HepG2 (cell line): ENCODE data around the gene PUS7. TPM values are rescaled to one million over a fixed set of nuclear protein-coding genes. Genes with fewer than 3 reads are reported as not detected.

Experiments
- BORCS8-MEF2B ChIP-seq: sonication (generic); formaldehyde crosslinking; IDR thresholded peaks from 2 replicates; pipeline ENCODE4 v1.8.0; 2022; ENCODE audit warnings: mild to moderate bottlenecking, missing genetic modification reagents
- CEBPG ChIP-seq: IDR thresholded peaks from 2 replicates; pipeline ENCODE4 v1.6.1; 2016
- JUNB ChIP-seq: sonication (generic); formaldehyde crosslinking; IDR thresholded peaks from 2 replicates; pipeline ENCODE4 v1.8.0; 2022; ENCODE audit warnings: missing genetic modification reagents, mild to moderate bottlenecking, borderline replicate concordance
- KLF12 ChIP-seq: sonication (generic); formaldehyde crosslinking; IDR thresholded peaks from 2 replicates; pipeline ENCODE4 v1.4.0; 2020; ENCODE audit warnings: missing genetic modification reagents, borderline replicate concordance
- NFKB2 ChIP-seq: sonication (generic); formaldehyde crosslinking; IDR thresholded peaks from 2 replicates; pipeline ENCODE4 v1.4.0; 2020; ENCODE audit warnings: missing genetic modification reagents, borderline replicate concordance
- SALL1 ChIP-seq: sonication (generic); formaldehyde crosslinking; IDR thresholded peaks from 2 replicates; pipeline ENCODE4 v1.8.0; 2022; ENCODE audit warnings: mild to moderate bottlenecking, missing genetic modification reagents
- ZFY ChIP-seq: sonication (generic); formaldehyde crosslinking; IDR thresholded peaks from 2 replicates; pipeline ENCODE4 v1.4.0; 2020; ENCODE audit warnings: missing genetic modification reagents
- ZNF10 ChIP-seq: sonication (generic); formaldehyde crosslinking; IDR thresholded peaks from 2 replicates; pipeline ENCODE4 v1.4.0; 2020; ENCODE audit warnings: mild to moderate bottlenecking, low read depth, missing genetic modification reagents, borderline replicate concordance
- ZNF430 ChIP-seq: sonication (generic); formaldehyde crosslinking; IDR thresholded peaks from 2 replicates; pipeline ENCODE4 v1.9.0; 2021; ENCODE audit warnings: mild to moderate bottlenecking, missing genetic modification reagents
- ZNF749 ChIP-seq: sonication (generic); formaldehyde crosslinking; IDR thresholded peaks from 2 replicates; pipeline ENCODE4 v1.8.0; 2022; ENCODE audit warnings: mild to moderate bottlenecking, missing genetic modification reagents, moderate library complexity, borderline replicate concordance
- ZSCAN21 ChIP-seq: sonication (generic); formaldehyde crosslinking; IDR thresholded peaks from 2 replicates; pipeline ENCODE4 v1.8.0; 2022; ENCODE audit warnings: mild to moderate bottlenecking, missing genetic modification reagents, moderate library complexity, borderline replicate concordance
- polyA plus RNA-seq, 8 experiments: library from polyadenylated mRNA; depleted of rRNA in 3 of 8; stranded (reverse) in 7 of 8; unstranded in 1 of 8; fragments of >200 nt; fragmentation: Illumina TruSeq in 4 of 8; extraction: Trizol in 4 of 8; gene quantifications; 2 replicates each; pipeline versions ENCODE4 v1.2.1 to v1.2.3, GENCODE V29; 2011 to 2016; ENCODE audit warnings: low read depth in 4 of 8, missing spikeins in 1 of 8, mixed read lengths in 1 of 8; ENCODE audit not compliant: insufficient read depth in 1 of 8
- total RNA-seq, 5 experiments: library from RNA; depleted of rRNA; stranded (reverse); fragments of >200 nt; fragmentation: Illumina TruSeq; extraction: Trizol; gene quantifications; 2 replicates each; pipeline ENCODE4 v1.2.3, GENCODE V29; 2016; ENCODE audit warnings: low read depth in 1 of 5
- TF ChIP-seq, protein P1 (sequence below): sonication (generic); formaldehyde crosslinking; IDR thresholded peaks from 2 replicates; pipeline ENCODE4 v1.4.0; 2020; ENCODE audit warnings: missing genetic modification reagents
- TF ChIP-seq, protein P2 (sequence below): sonication (generic); formaldehyde crosslinking; IDR thresholded peaks from 2 replicates; pipeline ENCODE4 v1.5.0; 2020; ENCODE audit warnings: mild to moderate bottlenecking, missing genetic modification reagents, moderate library complexity
- TF ChIP-seq, protein P3 (sequence below): sonication (generic); formaldehyde crosslinking; IDR thresholded peaks from 2 replicates; pipeline ENCODE4 v1.8.0; 2022; ENCODE audit warnings: mild to moderate bottlenecking, missing genetic modification reagents, borderline replicate concordance
- TF ChIP-seq, protein P4 (sequence below): sonication (generic); formaldehyde crosslinking; IDR thresholded peaks from 2 replicates; pipeline ENCODE4 v1.5.0; 2020; ENCODE audit warnings: mild to moderate bottlenecking, missing genetic modification reagents, borderline replicate concordance
- TF ChIP-seq, protein P5 (sequence below): sonication (generic); formaldehyde crosslinking; IDR thresholded peaks from 2 replicates; pipeline ENCODE4 v1.8.1; 2023; ENCODE audit warnings: missing genetic modification reagents, inconsistent platforms, borderline replicate concordance

The PUS7 gene
- total and polyA plus RNA-seq, 2 of the 13 experiments (the other 11 are each of a cell fraction or from before 2014, with no cell fraction given), result 14.4 to 41.2 TPM

DNA sequence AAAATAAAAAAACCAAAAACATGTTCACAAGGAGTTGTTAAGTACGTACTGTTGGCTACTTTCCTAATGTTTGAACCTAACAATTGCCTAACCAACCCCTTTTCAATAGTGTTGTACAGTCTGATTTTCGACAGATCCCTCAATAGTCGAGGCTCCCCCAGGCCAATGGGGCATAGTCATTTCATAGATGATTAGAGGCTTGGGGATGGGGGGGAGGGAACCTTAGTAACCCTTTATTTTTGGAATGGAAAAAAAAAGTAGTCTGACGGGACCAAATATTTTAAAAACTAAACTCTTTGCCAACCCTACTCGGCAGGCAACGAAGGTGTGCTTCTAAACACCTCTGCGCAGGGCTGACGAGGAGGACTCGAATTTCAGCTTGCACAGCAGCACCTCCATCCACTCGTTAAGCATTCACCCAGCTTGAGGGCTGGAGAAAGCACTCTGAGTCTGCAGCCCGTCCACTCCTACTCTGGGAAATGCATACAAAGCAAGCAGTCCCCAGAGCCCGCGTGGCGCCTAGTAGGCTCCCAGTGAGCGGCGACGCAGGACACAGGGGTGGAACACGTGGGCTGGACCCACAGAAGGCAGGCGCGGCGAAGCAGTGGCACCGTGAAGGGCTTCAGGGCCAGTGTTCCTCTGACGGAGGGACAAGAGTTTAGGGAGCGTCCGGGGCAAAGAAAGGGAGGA, 899 bp downstream of the PUS7 start (continued):
- TF ChIP-seq, protein P1, sequence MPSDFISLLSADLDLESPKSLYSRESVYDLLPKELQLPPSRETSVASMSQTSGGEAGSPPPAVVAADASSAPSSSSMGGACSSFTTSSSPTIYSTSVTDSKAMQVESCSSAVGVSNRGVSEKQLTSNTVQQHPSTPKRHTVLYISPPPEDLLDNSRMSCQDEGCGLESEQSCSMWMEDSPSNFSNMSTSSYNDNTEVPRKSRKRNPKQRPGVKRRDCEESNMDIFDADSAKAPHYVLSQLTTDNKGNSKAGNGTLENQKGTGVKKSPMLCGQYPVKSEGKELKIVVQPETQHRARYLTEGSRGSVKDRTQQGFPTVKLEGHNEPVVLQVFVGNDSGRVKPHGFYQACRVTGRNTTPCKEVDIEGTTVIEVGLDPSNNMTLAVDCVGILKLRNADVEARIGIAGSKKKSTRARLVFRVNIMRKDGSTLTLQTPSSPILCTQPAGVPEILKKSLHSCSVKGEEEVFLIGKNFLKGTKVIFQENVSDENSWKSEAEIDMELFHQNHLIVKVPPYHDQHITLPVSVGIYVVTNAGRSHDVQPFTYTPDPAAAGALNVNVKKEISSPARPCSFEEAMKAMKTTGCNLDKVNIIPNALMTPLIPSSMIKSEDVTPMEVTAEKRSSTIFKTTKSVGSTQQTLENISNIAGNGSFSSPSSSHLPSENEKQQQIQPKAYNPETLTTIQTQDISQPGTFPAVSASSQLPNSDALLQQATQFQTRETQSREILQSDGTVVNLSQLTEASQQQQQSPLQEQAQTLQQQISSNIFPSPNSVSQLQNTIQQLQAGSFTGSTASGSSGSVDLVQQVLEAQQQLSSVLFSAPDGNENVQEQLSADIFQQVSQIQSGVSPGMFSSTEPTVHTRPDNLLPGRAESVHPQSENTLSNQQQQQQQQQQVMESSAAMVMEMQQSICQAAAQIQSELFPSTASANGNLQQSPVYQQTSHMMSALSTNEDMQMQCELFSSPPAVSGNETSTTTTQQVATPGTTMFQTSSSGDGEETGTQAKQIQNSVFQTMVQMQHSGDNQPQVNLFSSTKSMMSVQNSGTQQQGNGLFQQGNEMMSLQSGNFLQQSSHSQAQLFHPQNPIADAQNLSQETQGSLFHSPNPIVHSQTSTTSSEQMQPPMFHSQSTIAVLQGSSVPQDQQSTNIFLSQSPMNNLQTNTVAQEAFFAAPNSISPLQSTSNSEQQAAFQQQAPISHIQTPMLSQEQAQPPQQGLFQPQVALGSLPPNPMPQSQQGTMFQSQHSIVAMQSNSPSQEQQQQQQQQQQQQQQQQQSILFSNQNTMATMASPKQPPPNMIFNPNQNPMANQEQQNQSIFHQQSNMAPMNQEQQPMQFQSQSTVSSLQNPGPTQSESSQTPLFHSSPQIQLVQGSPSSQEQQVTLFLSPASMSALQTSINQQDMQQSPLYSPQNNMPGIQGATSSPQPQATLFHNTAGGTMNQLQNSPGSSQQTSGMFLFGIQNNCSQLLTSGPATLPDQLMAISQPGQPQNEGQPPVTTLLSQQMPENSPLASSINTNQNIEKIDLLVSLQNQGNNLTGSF (CRISPR knock-in tag), result peak; percentile 52; the same call in 1 of the 2 replicates
- TF ChIP-seq, protein P2, sequence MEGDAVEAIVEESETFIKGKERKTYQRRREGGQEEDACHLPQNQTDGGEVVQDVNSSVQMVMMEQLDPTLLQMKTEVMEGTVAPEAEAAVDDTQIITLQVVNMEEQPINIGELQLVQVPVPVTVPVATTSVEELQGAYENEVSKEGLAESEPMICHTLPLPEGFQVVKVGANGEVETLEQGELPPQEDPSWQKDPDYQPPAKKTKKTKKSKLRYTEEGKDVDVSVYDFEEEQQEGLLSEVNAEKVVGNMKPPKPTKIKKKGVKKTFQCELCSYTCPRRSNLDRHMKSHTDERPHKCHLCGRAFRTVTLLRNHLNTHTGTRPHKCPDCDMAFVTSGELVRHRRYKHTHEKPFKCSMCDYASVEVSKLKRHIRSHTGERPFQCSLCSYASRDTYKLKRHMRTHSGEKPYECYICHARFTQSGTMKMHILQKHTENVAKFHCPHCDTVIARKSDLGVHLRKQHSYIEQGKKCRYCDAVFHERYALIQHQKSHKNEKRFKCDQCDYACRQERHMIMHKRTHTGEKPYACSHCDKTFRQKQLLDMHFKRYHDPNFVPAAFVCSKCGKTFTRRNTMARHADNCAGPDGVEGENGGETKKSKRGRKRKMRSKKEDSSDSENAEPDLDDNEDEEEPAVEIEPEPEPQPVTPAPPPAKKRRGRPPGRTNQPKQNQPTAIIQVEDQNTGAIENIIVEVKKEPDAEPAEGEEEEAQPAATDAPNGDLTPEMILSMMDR (CRISPR knock-in tag), result no peak
- TF ChIP-seq ZNF10 (CRISPR knock-in tag), result no peak
- peak; percentile 65 for TF ChIP-seq SALL1 (CRISPR knock-in tag)
- no peak for TF ChIP-seq ZNF749
- TF ChIP-seq, protein P3, sequence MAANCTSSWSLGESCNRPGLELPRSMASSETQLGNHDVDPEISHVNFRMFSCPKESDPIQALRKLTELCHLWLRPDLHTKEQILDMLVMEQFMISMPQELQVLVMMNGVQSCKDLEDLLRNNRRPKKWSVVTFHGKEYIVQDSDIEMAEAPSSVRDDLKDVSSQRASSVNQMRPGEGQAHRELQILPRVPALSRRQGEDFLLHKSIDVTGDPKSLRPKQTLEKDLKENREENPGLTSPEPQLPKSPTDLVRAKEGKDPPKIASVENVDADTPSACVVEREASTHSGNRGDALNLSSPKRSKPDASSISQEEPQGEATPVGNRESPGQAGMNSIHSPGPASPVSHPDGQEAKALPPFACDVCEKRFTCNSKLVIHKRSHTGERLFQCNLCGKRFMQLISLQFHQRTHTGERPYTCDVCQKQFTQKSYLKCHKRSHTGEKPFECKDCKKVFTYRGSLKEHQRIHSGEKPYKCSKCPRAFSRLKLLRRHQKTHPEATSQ (CRISPR knock-in tag), result no peak
- TF ChIP-seq ZSCAN21 (CRISPR knock-in tag), result peak; percentile 1; the same call in 1 of the 2 replicates
- TF ChIP-seq JUNB (CRISPR knock-in tag), result no peak
- TF ChIP-seq NFKB2 (CRISPR knock-in tag), result peak; percentile 81; the same call in 1 of the 2 replicates
- TF ChIP-seq ZFY, result no peak
- TF ChIP-seq BORCS8-MEF2B, result peak; percentile 30; the same call in 1 of the 2 replicates
- TF ChIP-seq KLF12 (CRISPR knock-in tag), result no peak
- TF ChIP-seq, protein P4, sequence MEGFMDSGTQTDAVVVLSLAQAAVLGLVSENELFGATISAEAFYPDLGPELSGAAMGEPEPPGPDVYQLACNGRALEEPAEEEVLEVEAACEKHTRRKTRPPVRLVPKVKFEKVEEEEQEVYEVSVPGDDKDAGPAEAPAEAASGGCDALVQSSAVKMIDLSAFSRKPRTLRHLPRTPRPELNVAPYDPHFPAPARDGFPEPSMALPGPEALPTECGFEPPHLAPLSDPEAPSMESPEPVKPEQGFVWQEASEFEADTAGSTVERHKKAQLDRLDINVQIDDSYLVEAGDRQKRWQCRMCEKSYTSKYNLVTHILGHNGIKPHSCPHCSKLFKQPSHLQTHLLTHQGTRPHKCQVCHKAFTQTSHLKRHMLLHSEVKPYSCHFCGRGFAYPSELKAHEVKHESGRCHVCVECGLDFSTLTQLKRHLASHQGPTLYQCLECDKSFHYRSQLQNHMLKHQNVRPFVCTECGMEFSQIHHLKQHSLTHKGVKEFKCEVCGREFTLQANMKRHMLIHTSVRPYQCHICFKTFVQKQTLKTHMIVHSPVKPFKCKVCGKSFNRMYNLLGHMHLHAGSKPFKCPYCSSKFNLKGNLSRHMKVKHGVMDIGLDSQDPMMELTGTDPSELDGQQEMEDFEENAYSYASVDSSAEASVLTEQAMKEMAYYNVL (CRISPR knock-in tag), result no peak
- TF ChIP-seq, protein P5, sequence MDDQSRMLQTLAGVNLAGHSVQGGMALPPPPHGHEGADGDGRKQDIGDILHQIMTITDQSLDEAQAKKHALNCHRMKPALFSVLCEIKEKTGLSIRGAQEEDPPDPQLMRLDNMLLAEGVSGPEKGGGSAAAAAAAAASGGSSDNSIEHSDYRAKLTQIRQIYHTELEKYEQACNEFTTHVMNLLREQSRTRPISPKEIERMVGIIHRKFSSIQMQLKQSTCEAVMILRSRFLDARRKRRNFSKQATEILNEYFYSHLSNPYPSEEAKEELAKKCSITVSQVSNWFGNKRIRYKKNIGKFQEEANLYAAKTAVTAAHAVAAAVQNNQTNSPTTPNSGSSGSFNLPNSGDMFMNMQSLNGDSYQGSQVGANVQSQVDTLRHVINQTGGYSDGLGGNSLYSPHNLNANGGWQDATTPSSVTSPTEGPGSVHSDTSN (CRISPR knock-in tag), result 0 out of 2 replicates have a peak, but pooled peaks have one; percentile 16
- TF ChIP-seq ZNF430, result peak; percentile 26; the same call in 1 of the 2 replicates
- TF ChIP-seq CEBPG (CRISPR knock-in tag), result no peak
